Measurements from ENCODE around the gene MEX3A. TPM values are rescaled to one million over a fixed set of nuclear protein-coding genes. Genes with fewer than 3 reads are reported as not detected.
A peak's percentile ranks its signal among the peaks of the same experiment; 100 is the strongest.

Gene MEX3A
- total and polyA plus RNA-seq, 2 donors (not counting 3 experiments of a cell fraction or from before 2014, with no cell fraction given) = 20.2 to 23.6 TPM

DNA sequence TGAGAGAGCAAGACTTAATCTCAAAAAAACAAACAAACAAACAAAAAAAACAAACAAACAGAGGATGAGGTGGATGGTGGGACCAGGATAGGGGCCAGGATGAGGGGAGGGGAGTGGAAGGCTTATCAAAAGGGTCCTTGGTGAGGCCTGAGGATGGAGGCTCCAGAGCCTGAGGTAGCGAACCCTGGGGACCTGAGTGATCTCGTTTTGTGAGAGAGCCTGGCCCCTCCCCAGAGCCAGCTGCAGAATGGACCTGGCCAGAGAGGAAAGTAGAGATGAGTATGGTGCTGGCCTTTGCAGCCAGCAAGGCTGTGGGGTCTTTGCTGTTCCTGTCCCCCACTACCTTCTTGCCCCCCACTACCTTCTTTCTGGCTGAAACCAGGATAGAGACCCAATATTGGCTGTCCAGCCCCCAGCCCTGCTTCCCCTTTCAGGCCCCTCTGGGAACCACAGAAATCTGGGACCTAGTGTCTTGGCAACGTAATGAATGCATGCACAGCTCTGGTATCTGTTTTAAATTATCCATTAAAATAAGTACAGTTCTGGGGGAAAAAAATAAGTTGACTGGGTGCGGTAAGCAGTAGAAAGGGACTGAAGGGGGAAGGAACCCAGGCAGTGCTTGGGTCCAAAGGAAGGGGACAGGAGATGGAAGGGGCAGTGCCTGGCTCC, 31.2 kb upstream of the MEX3A start:
- H4K20me1 ChIP-seq (replicated peaks; ENCODE audit: control insufficient read depth, extremely low read depth, insufficient read depth, low read length) = no peaks in the 10 kb centered on the region
- H3K4me2 ChIP-seq (ENCODE audit: insufficient read depth, low read length) = no peak overlapping the region
- FAIRE-seq (no peak), DNase-seq (ENCODE audit: low read depth, low spot score) (no peak)
- TF ChIP-seq POLR2A (IDR thresholded peaks at IDR 0.05; ENCODE audit: low read depth, low read length) (no peak), JUN (IDR thresholded peaks at IDR 0.05; ENCODE audit: borderline replicate concordance, insufficient read depth, insufficient read length, low read depth) (no peak), FOS (IDR thresholded peaks at IDR 0.05; ENCODE audit: borderline replicate concordance, insufficient read depth, low read length) (no peak), MYC (IDR thresholded peaks at IDR 0.05; ENCODE audit: low read depth, low read length) (no peak)
- TF ChIP-seq, protein P1, sequence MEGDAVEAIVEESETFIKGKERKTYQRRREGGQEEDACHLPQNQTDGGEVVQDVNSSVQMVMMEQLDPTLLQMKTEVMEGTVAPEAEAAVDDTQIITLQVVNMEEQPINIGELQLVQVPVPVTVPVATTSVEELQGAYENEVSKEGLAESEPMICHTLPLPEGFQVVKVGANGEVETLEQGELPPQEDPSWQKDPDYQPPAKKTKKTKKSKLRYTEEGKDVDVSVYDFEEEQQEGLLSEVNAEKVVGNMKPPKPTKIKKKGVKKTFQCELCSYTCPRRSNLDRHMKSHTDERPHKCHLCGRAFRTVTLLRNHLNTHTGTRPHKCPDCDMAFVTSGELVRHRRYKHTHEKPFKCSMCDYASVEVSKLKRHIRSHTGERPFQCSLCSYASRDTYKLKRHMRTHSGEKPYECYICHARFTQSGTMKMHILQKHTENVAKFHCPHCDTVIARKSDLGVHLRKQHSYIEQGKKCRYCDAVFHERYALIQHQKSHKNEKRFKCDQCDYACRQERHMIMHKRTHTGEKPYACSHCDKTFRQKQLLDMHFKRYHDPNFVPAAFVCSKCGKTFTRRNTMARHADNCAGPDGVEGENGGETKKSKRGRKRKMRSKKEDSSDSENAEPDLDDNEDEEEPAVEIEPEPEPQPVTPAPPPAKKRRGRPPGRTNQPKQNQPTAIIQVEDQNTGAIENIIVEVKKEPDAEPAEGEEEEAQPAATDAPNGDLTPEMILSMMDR (IDR thresholded peaks at IDR 0.05; ENCODE audit: extremely low read depth in 1 of 2, insufficient read depth in 1 of 2, low read depth in 1 of 2, low read length in 2 of 2) = no peak
- H3K9ac ChIP-seq (replicated peaks; ENCODE audit: extremely low read depth, insufficient read depth, low read length) = peak overlapping the region; percentile 12
- no TSS peak for BruUV-seq (replicated peaks)
- no peak overlapping the region for H3K4me3 ChIP-seq (replicated peaks in 1 of 3; ENCODE audit: insufficient read depth in 1 of 3, low read depth in 1 of 3, low read length in 3 of 3)
- no peaks in the 10 kb centered on the region for H3K9me3 ChIP-seq (replicated peaks; ENCODE audit: control insufficient read depth, insufficient read depth, low read length)
- intact Hi-C loops (cut with micrococcal nuclease) = no loop called here
- ChIA-PET CTCF (interaction anchor here (1.4 to 13.3 kb wide), 5 partner anchors 10 to 112 kb away, joined by 4 to 283 read pairs (median 18); no protein-coding TSS in a partner anchor), POLR2A (interaction anchor here (1.8 to 3.7 kb wide), 4 partner anchors 10 to 15 kb away, joined by 10 to 55 read pairs (median 16); no protein-coding TSS in a partner anchor)
- no peaks in the 10 kb centered on the region for H3K9me1 ChIP-seq (replicated peaks; ENCODE audit: control insufficient read depth, extremely low read depth, insufficient read depth, low read length)
- H3K27ac ChIP-seq (ENCODE audit: insufficient read depth, low read depth, low read length) = peak overlapping the region; percentile 73
- dilution Hi-C loops (cut with MboI; ENCODE audit: extremely low pct_ligation_motif_present, low sequenced_read_pairs) = no loop called here
- H3K79me2 ChIP-seq (ENCODE audit: control insufficient read depth, insufficient read depth, low read length) = peaks cover 39% of the 10 kb centered on the region
- H3K36me3 ChIP-seq (ENCODE audit: control insufficient read depth in 2 of 2, extremely low read depth in 1 of 2, insufficient read depth in 2 of 2, low read length in 2 of 2) = no peaks in the 10 kb centered on the region
- no peak overlapping the region for H2AFZ ChIP-seq (ENCODE audit: low read depth, low read length)
- H3K4me1 ChIP-seq (ENCODE audit: control insufficient read depth, extremely low read depth, insufficient read depth, low read length) = peaks cover 18% of the 10 kb centered on the region
- H3K27me3 ChIP-seq (ENCODE audit: control insufficient read depth in 2 of 2, insufficient read depth in 2 of 2, low read length in 2 of 2) = no peaks in the 10 kb centered on the region

Data from endothelial cell of umbilical vein (primary cell).